AML-193 (cell line): Measurements from ENCODE around the gene MUTYH.

ENCODE experiments used
- DNase-seq, 2 experiments: peaks; one replicate each; lab custom pipeline; 2025; lab: John Stamatoyannopoulos, UW

MUTYH gene

DNA sequence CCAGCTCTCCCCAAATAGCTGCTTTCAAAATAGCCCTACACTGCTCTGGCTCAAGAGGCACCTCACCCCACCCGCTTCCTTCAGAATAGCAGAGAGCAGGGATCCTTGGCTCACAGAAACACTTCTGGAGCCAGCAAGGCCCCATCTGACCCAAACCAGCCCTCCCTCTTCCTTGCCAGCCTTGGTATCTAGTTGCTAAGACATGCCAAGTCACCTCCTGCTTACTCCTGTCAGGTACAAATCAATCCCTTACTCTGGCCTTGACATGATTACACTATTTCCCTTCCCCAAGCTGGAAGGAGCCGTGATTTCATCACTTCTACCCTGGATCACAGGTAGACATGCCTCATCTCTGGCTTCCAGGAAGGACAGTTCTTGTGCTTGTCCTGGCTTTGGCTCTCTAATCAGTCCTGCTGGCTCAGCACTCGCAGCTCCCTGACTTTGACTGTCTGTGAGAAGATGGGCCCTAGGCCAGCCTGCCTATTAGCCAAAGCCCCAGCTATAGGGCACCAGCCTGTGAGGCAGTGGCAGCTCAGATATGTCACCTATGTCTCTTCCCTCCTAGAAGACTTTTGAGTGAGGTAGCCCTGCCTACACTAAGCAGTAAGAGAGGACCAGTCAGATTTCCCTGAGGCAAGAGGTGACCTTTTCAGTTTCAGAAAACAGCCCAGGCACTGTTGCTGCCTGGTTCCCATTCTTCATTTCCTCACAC is 8.9 kb upstream of the MUTYH start:
- DNase-seq: no peak

DNA sequence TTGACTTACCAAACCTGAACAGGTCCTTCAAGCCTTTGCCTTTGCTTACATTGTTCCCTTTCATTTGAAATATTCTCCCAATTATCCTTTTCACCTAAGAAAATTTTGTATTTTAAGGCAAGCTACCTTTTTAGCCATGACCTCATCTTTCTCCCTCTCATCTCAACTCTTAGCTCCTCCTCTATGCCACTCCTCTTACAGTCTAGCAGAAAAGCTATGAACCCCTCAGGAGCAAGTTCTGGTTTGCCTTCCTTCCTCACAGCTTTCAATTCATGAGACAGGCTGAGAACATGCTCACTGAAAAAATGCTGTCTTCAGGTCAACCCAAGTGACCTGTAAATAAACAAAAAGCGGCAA is 8.3 kb upstream of the MUTYH start:
- DNase-seq: no peak

DNA sequence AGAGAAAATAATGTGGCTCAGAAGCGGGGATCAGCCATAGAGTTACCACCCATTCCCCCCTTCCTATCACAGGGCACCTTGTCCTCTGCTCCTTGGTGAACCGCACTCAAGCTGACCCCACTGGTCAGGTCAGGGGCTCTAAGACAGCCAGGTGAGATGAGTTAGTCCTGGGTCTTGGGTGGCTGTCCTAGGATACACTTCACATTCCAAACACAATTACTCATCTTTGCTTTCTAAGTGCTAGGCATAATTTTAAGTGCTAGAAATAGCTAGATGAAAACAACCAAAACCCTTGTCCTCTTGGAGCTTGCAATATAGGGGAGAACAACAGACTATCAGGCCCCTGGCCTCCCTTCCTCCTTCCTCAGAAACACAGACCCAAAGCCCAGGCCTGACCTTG is 7.8 kb upstream of the MUTYH start:
- DNase-seq: no peak

DNA sequence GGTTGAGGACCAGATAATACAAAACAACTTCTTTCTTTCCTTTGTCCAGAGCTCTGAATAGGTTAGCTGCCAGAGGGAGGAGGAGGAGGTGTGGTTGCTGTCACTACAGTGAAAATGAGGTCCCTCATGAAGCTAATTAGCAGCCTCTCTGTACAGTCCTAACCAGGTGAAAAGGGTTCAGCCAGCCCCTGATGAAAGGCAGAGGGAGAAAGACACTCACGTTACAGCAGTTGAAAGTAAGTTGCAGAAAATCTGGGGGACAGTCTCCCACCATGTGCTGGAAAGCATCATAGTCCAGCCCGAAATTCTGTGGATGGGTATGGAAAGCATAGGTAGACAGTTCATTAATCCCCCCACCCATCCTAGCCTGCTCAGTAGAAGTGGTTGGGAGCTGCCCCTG is 6.2 kb upstream of the MUTYH start:
- DNase-seq: no peak

DNA sequence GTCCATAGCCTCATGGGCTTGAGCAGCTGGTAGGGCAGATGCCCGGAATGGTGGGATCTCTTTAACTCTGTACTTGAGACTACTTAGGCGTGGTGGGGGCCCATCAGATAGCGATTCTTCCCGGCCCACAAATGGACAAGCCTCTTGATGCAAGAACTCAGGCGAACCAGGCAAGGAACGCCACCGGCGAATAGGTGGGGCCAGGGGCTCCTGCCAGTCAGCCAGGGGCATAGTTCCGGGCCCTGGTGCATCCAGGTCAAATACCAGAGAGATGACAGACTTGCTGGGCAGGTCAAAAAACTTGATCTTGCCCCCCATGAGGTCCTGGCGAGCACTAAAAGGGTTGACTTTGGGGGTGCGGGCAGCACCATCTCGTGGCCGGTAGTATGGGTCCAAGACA is 4.8 kb upstream of the MUTYH start:
- no peak for DNase-seq

DNA sequence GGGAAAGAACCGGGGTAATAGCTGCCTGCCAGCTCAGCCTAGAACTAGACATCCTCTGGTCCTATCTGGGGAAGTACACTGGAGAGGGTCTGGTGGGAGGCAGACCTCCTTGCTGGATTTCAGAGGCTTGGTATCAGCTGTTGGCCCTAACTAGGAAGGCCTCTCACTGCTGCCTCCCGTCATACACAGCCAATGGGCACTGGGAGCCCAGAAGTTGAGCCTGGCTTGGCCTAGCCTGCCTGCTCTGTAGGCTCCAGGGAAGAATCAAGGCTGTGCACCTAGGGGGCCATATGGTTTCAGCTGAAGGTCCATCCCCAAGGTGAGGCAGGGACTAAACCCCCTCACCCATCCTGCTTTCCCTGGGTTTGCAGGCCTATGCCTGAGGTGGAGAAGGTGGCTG is 4.3 kb upstream of the MUTYH start:
- no peak for DNase-seq

DNA sequence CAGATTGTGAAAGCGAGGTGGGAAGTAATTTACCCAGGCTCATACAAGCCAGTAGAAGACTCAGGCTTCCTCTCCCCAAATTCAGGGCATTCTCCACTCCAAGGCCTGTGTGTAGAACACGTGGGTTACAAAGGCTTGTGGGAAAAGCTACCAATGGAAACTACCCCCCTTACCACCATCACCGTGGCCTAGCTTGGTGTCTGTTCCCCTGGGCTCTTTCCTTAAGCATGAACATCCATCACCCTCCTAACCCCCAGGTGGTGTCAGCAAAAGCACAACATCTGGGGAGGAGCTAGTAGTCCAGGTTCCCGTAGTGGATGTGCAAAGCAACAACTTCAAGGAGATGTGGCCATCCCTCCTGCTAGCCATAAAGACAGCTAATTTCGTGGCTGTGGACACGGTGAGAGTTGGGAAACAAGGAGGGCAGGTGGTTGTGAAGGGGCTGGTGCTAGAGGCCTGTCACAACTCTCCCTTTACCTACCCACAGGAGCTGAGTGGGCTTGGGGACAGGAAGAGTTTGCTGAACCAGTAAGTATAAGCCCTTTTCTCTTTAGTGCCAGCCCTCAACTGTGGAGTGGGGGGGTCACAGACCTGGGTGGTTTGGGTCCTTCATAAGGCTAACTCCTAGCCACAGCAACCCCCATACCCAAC is 701 bp upstream of the MUTYH start:
- DNase-seq: peak in 1 of 2 experiments; percentile 30

DNA sequence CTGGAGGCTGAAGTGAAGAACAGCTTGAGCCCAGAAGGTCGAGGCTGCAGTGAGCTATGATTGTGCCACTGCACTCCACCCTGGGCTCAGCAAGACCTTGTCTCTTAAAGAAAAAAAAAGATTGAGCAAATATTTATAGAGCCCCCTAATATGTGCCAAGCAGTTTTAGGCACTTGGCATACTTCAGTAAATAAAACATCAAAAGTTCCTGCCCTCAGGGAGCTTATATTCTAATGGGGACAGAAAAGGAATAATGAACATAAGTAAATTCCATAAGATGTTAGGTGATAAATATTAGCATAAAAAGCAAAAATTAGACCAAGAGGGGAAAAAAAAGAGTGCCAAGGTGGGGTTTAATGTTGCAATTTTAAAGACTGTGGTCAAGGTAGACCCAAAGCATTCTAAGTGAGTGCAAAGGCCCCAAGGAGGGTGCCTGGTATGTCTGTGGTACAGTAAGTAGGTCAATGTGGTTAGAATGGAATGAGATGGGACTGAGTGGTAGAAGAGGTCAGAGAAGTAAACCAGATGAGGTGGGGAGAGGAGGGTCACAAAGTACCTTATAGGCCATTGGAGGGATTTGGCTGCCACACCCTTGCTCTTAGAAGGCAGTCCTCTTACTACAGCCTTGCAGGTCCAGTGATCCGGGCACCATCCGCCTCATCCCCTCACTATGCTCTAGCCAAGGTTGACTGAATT is 2.5 kb downstream of the MUTYH start:
- no peak for DNase-seq

DNA sequence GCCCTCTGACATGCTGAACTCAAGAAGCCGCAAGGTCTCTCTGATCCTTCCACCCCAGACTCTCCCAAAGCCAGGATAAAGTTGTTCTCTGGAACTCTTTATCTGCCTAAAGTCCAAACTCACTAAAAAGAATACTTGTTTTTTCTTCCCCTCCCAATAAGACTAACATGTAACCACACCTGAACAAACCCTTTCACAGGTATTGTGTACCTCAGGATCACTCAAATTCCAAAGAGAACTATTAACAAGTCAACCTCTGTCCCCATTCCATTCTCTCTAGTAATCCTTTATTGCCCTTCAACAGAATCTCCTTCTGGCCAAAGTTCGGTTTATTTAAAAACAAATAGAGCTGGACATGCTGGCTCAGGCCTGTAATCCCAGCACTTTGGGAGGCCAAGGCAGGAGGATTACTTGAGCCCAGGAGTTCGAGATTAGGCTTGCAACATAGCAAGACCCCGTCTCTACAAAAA is 4.3 kb downstream of the MUTYH start:
- DNase-seq: no peak

DNA sequence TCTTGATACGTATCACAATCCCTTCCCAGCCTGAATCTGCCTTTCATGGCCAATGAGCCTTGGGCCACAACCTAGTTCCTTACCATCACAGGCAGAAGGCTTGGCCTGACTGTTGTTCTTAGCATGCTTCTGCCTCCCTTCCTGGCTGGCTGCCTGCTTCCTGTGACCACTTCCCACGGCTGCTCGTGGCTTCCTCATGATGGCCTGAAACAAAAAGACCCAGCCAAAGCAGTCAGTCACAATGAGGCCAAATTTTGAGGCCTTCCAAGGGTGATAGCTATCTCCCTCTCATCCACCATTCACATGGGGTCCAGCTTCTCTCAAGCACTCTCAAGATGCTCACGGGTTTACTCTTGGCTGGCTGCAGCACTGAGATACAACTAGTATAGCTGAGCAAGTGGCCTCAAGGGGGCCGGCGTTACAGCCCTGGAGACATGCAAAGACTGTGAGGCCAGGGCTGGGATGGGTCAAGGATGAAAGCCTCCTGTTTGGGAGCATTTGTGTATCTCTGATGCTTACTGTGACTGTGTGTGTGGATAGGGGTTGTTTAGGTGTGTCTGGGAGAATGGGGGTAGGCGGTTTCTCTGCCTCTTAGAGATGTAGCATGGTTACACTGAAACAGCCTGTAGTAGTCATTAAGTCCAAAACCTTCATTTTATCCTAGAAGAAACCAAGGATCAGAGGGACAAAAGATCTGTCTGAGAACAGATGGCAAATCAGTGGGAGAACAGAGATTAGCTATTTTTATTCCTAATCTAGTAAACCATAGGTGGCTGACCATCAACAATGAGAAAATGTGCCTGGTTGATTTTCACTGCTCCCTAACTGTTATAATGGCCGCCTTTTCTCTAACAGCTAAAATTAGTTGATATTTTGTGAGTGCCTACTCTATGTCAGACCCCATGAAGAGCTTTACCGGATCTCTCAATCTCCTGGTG is 5.7 kb downstream of the MUTYH start:
- peak; percentile 79 to 80 for DNase-seq

DNA sequence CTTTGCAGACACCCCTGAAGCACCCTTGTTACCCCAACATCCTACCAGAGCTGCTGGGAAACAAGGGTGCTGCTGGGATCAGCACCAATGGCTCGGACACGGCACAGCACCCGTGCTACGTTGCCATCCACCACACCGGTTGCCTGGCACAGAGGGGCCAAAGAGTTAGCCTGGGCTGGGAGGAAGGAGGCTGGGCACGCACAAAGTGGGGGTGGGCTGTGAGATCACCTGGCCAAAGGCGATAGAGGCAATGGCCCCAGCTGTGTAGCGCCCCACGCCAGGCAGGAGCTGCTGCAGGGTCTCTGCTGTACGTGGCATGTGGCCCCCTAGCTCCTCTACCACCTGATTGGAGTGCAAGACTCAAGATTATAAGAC is 7.9 kb downstream of the MUTYH start:
- DNase-seq: no peak

DNA sequence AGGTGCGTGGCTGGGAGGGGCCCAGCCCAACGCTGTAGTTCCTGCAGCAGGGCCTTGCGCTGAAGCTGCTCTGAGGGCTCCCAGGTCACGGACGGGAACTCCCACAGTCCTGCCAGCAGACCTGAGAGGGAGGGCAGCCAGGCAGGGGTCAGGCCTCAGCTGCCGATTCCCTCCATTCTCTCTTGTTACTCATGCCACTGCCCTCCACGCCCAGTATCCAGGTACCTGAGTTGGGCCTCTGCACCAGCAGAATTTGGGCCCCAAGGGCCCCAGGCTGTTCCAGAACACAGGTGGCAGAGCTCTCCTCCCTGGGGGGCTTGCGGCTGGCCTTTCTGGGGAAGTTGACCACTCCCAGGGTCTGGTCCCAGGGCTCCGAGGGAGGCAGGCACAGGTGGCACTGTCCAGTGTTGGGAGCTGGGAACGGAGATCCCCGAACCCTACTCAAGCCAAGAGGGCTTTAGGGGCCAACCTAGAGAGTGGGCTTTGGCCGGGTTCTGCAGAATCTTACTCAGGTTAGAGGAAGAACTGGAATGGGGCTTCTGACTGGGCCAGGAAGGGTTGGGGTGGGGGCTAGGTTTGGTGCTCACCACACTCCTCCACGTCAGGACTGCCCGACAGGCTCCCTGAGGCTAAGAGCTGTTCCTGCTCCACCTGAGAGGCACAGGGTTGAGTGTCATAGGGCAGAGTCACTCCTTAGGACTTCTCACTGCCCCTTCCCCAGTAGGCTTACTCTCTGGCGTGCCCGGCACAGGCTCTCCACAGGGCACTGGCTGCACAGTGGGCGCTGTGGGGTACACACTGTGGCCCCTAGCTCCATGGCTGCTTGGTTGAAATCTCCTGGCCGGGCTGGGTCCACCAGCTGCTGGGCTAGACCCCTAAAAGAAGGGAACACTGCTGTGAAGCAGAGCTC is 8.5 kb downstream of the MUTYH start:
- DNase-seq: no peak

DNA sequence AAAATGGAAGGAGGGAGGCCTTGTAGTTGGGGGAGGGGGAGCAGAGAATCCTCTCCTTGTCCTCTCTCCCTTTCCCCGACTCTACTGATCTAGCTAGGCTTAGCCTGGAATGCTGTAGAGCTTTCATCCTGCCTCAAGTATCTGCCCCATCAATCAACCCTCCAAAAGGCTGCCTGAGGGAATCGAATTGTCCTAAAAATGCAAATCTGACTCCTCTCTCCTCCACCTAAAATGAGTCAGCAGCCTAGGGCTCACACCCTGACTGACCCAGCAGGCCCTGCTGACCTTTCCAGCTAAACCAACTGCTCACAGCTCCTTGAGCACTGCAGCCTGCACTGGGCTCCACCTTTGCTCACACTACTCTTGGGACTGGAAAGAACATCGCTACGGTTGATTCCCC is 10.8 kb downstream of the MUTYH start:
- no peak for DNase-seq

DNA sequence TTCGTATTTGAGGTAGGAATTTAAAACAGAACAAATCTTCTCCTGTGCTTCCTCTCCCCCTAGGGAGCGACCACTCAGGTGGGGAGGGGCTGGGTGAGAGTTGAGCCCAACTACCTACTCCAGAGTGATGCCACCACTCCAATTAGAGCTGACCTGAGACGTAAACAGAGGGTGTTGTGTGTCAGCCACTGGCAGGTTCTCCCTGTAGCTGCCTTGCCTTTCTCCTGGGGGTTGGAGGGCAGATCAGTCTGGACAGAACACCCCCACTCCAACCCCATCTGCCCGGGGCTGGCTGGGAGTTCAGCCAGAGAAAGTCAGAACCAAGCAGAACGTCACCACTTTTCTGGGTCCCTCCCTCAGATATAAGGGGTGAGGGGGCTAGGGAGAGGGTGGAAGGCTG is 11.6 kb downstream of the MUTYH start:
- no peak for DNase-seq

DNA sequence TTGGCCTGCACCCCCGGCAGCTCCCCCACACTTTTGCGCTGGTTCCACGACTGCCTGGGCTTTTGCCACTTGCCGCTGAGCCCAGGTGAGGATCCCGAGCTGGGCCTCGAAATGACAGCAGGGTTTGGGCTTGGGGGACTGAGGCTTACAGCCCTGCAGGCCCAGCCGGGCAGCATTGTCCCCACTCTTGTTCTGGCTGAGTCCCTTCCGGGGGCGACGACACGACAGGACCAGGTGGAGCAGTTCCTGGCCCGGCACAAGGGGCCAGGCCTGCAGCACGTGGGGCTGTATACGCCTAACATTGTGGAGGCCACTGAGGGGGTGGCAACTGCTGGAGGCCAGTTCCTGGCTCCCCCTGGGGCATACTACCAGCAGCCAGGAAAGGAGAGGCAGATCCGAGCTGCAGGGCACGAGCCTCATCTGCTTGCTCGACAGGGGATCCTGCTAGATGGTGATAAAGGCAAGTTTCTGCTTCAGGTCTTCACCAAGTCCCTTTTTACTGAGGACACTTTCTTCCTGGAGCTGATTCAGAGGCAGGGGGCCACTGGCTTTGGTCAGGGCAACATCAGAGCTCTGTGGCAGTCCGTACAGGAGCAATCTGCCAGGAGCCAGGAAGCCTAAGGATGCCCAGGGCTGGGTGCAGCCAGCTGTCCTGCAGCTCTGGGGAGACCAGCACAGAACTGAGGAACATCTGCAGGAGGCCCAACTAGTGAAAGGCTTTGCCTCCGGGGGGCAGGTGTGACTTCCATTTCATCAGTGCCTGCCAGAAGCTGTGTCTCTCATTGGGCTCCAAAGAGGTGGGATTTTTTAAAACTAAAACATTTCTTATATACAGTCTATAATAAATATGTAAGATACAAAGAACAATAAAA is 12.4 kb downstream of the MUTYH start:
- DNase-seq: no peak

DNA sequence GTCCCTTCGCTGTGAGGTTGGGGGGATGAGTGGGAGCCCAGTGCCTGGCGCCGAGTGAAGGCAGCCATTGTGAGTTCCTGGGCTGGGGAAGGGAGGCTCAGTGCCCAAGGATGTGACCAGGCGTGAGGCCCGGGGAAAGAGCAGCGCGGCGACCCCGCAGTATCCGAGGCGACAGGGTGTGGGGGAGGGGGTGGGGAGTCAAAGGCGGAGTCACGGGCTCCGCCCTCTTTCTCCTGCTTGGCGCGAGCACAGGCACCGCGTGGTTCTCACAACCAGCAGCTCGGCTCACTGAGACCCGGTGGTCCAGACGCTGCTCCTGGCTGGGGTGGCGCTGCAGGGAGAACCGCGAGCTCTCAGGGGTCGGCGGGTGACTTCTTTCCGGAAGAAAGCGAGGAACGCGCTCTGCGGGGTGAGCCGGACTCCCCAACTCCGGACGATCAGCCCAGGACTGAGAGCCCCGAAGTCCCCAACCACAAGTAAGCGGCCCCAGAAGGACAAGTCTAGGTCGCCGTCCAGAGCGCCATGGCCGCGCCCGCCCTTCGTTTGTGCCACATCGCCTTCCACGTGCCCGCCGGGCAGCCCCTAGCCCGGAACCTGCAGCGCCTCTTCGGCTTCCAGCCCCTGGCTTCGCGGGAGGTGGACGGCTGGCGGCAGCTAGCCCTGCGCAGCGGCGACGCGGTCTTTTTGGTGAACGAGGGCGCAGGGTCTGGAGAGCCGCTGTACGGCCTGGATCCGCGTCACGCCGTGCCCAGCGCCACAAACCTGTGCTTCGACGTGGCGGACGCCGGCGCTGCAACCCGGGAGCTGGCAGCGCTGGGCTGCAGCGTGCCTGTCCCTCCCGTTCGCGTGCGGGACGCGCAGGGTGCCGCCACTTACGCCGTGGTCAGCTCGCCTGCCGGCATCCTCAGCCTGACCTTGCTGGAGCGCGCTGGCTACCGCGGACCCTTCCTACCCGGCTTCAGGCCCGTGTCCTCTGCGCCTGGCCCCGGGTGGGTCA is 13.3 kb downstream of the MUTYH start, which contains the start of gene HPDL:
Gene HPDL (plus strand): TSS at position 269 of the 997 bp plus-strand sequence. CDS start 254 bp downstream, at position 523.
- no peak for DNase-seq

DNA sequence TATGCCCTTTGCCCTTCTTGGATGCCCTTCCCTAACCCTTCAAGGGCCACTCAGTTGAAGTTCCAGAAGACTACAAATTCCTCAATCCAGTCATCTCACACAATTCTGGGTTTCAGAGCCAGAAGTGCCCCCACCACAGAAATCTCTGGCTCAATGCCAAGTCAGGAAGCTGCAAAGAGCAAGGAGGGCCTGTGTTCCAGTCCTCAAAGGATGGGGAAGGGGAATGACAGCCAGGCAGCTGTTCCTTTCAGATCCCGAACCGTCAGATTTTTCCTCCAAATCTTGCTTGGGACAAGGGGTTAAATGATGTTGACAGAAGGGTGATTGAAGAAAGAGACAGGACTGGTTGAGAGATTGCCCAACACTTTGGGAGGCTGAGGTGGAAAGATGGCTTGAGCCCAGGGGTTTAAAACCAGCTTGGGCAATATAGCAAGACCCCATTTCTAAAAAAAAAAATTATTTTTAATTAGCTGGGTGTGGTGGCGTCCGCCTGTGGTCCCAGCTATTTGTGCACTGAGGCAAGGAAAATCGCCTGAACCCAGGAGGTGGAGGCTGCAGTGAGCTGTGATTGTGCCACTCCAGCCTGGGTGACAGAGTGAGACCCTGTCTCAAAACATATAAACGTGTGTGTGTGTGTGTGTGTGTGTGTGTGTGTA is 14.3 kb downstream of the MUTYH start:
- no peak for DNase-seq

DNA sequence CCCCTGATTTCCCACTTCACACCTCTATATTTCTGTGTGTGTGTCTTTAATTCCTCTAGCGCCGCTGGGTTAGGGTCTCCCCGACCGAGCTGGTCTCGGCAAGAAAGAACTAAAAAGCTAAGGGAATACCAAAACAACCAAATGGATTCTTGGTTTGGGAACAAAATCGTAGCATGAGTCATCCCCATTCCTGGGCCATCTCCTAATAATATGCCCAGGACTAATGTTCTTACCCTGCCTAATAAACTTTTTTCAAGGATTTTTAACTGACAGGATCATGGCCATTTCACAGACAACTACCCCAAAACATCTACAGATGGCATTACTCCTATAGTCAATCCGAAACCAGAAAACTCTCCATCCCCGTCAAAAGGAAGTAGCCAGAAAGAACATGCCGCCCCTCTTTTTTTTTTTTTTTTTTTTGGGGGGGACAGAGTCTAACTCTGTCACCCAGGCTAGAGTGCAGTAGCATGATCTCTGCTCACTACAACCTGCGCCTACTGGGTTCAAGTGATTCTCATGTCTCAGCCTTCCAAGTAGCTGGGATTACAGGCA is 17.7 kb downstream of the MUTYH start:
- DNase-seq: no peak
